ENCODE results near the gene PCLAF. TPM values are rescaled to one million over a fixed set of nuclear protein-coding genes. Genes with fewer than 3 reads are reported as not detected.
"Not testable (repeated sequence)": the region's sequence is repeated elsewhere in the genome, so short reads cannot be mapped to it uniquely, and the experiment has no call there.

PCLAF gene, protein sequence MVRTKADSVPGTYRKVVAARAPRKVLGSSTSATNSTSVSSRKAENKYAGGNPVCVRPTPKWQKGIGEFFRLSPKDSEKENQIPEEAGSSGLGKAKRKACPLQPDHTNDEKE
- 1 to 10 TPM in 1 of 6 donors, under 1 TPM in 2, not detected in 3; 0.48 to 1.5 (median 0.74) TPM for polyA plus RNA-seq (ENCODE audit: low read depth in 6 of 6)

- Mint-ChIP-seq H3K9me3 (no peaks in the 10 kb centered on the region), H3K27ac (peak within 1 kb of the TSS in 5 of 6 donors; percentile 34 to 85 (median 82)), H3K36me3 (no peaks in the 10 kb centered on the region), H3K27me3 (no peaks in the 10 kb centered on the region), H3K4me1 (peaks cover 9 to 18% (median 14%) of the 10 kb centered on the region in 3 donors), H3K4me3 (peak within 1 kb of the TSS; percentile 83 to 100 (median 95))
- ATAC-seq (ENCODE audit: low read depth in 2 of 2) = peak; percentile 100
- DNase-seq = peak; percentile 86
These were observed at the start of gene PCLAF for GRCh38 chr15:64381000-64381751. Gene PCLAF, minus strand, starts transcription at chr15:64381441. Its CDS starts 70 bp downstream, at chr15:64381371.

DNA sequence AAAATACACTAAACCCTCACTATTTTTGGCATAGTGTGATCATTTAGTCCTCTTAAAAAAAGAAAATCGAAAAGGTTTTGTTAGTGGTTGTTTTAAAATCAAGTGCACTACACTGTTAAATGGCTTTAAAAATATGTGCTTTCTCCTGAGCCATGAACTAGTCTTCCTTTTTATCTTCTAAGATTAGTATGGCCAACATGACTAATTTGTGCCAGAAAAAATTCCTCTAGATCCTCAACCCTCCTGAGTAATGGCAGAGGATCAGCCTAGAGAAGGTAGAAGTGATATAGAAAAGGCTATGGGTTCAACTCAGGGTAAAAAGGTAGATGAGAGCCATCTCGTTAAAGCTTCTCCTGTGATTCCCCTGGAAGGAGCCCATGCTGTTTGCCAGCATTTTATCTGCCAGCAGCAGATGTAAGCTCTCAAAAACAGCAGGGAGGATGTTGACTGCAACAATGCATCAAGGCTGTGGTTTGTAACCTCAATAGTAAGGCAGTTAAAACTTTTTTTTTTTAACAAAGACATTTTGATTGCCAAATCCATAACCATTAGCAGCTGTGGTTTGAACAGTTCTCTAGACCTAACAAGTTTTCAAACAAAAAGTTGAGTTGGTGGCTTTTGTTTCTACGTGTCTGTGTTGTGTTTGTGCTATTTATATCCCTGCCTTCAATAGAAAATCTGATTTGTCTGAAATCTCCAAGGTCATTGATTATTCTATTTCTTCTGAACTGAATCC is 48.9 kb upstream of the PCLAF start:
- DNase-seq = no peak
- Mint-ChIP-seq H3K27ac (peak overlapping the region in 2 of 6 donors; percentile 45 to 49), H3K27me3 (no peaks in the 10 kb centered on the region), H3K4me1 (peaks cover 0 to 5% (median 5%) of the 10 kb centered on the region in 3 donors), H3K9me3 (no peaks in the 10 kb centered on the region), H3K4me3 (no peak overlapping the region), H3K36me3 (peaks cover 7 to 16% of the 10 kb centered on the region in 2 donors)
- no peak for ATAC-seq (ENCODE audit: low read depth in 2 of 2)

GRCh38 chr15:64429448-64429847 is 48.2 kb upstream of the PCLAF start:
- Mint-ChIP-seq H3K27me3 (no peaks in the 10 kb centered on the region), H3K4me1 (peaks cover 0 to 5% (median 5%) of the 10 kb centered on the region in 3 donors), H3K4me3 (no peak overlapping the region), H3K9me3 (no peaks in the 10 kb centered on the region), H3K36me3 (peaks cover 7 to 17% of the 10 kb centered on the region in 2 donors), H3K27ac (peak overlapping the region in 1 of 6 donors; percentile 33)
- no peak for DNase-seq
- ATAC-seq (ENCODE audit: low read depth in 2 of 2) = no peak

DNA sequence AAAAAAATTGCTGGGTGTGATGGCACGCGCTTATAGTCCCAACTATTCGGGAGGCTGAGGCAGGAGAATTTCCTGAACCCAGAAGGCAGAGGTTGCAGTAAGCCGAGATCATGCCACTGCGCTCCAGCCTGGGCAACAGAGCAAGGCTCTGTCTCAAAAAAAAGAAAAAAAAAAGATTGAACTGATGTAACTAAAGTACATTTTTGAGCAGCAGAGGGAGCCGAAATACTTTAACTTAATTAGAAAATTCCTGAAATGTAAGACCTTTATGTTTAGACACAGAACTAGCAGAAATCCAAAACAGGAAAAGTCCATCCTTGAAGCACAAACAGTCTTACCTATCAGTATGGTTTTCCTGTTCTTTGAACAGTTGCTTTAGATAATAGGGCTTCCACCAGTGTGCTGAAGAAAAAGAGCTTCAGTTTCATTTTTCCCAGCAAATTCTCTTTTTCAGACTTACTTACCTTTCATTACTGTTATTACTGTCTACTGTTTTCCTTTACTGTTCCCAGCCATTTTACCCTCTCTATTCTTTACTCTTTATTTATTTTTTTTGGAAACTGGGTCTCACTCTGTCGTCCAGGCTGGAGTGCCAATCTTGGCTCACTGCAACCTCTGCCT is 45.7 kb upstream of the PCLAF start:
- Mint-ChIP-seq H3K36me3 (peaks cover 0 to 22% of the 10 kb centered on the region in 2 donors), H3K27ac (peak overlapping the region in 2 of 6 donors; percentile 78 to 80), H3K4me3 (peak overlapping the region in 1 of 8 donors; percentile 53), H3K4me1 (peaks cover 5 to 11% (median 8%) of the 10 kb centered on the region in 3 donors), H3K9me3 (no peaks in the 10 kb centered on the region), H3K27me3 (no peaks in the 10 kb centered on the region)
- ATAC-seq (ENCODE audit: low read depth in 2 of 2) (no peak), DNase-seq (no peak)

DNA sequence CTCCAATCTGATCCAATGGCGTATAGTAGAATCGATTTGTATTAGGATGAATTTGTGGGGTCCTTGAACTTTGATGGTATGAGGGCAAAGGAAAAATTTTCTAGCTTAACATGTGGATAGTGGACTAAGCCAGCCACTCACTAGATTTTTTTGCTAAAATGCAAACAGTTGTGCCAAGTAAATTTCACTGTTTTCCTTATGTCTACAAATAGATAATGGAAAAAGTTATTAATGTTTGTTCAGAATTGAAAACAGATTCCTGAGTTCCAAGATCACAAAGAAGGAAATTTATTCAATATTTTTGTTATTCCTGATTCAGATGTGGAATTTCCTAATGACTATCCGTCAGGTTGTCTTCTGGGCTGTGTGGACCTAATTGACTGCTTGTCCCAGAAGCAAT is 44.0 kb upstream of the PCLAF start:
- Mint-ChIP-seq H3K4me1 (peaks cover 5 to 11% (median 8%) of the 10 kb centered on the region in 3 donors), H3K27ac (peak overlapping the region in 1 of 6 donors; percentile 36), H3K4me3 (no peak overlapping the region), H3K36me3 (peaks cover 0 to 22% of the 10 kb centered on the region in 2 donors), H3K9me3 (no peaks in the 10 kb centered on the region), H3K27me3 (no peaks in the 10 kb centered on the region)
- ATAC-seq (ENCODE audit: low read depth in 2 of 2) = no peak
- DNase-seq = no peak

GRCh38 chr15:64423970-64424369 is 42.7 kb upstream of the PCLAF start:
- Mint-ChIP-seq H3K4me3 (peak overlapping the region in 1 of 8 donors; percentile 72), H3K27ac (peak overlapping the region in 1 of 6 donors; percentile 82), H3K9me3 (no peaks in the 10 kb centered on the region), H3K36me3 (peaks cover 0 to 22% of the 10 kb centered on the region in 2 donors), H3K27me3 (no peaks in the 10 kb centered on the region), H3K4me1 (peaks cover 0 to 11% (median 8%) of the 10 kb centered on the region in 3 donors)
- DNase-seq (no peak), ATAC-seq (ENCODE audit: low read depth in 2 of 2) (no peak)

DNA sequence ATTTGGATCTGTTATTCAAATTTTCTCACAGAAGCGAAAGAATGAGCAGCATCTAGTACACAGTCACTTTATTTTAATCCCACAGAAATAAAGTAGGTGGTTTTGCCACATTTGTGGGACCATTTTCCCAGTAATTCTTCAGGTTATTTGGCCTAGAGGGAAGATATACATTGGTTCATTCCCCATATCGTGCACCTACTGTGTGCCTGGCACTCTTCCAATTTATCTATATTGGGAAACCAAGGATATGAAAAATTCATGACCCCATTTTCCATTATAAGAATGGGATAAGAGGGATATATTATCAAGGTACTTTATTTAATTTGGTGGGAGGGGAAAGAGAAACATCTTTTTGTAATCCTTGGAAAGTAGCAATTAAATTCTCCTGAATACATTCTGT is 41.5 kb upstream of the PCLAF start:
- no peaks in the 10 kb centered on the region for H3K9me3 Mint-ChIP-seq
- peaks cover 0 to 10% (median 8%) of the 10 kb centered on the region in 3 donors for H3K4me1 Mint-ChIP-seq
- DNase-seq (no peak), ATAC-seq (ENCODE audit: low read depth in 2 of 2) (no peak)
- H3K27me3 Mint-ChIP-seq = no peaks in the 10 kb centered on the region
- H3K27ac Mint-ChIP-seq = no peak overlapping the region
- peaks cover 0 to 19% of the 10 kb centered on the region in 2 donors for H3K36me3 Mint-ChIP-seq
- no peak overlapping the region for H3K4me3 Mint-ChIP-seq

GRCh38 chr15:64412216-64412615 is 31.0 kb upstream of the PCLAF start:
- DNase-seq (no peak), ATAC-seq (ENCODE audit: low read depth in 2 of 2) (no peak)
- Mint-ChIP-seq H3K27ac (no peak overlapping the region), H3K27me3 (no peaks in the 10 kb centered on the region), H3K4me3 (no peak overlapping the region), H3K9me3 (no peaks in the 10 kb centered on the region), H3K4me1 (no peaks in the 10 kb centered on the region), H3K36me3 (peaks cover 30 to 53% of the 10 kb centered on the region in 2 donors)

GRCh38 chr15:64400583-64400982 is 19.3 kb upstream of the PCLAF start:
- H3K27me3 Mint-ChIP-seq = no peaks in the 10 kb centered on the region
- H3K4me1 Mint-ChIP-seq = no peaks in the 10 kb centered on the region
- peak overlapping the region in 1 of 6 donors; percentile 74 for H3K27ac Mint-ChIP-seq
- no peak for ATAC-seq (ENCODE audit: low read depth in 2 of 2)
- H3K4me3 Mint-ChIP-seq = no peak overlapping the region
- H3K9me3 Mint-ChIP-seq = no peaks in the 10 kb centered on the region
- no peak for DNase-seq
- H3K36me3 Mint-ChIP-seq = peaks cover 21 to 25% of the 10 kb centered on the region in 2 donors

DNA sequence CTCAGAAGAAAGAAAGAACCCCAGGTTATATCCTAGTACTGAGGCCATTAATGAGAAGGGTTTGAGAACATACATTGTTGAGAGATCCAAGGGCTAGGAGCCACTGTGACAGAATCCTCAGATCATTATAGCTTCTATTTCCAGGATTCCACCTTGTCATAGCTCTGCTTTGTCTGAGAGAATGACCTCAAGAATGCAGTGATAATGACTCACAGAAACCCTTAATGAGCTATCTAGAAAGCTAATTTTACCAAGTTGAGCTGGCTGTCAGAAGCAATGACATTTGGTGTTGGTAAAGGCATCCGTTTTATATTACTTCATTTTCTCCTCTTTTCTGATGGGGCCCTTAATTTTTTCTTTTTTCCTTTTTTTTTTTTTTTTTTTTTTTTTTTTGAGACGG is 17.3 kb upstream of the PCLAF start:
- no peaks in the 10 kb centered on the region for H3K9me3 Mint-ChIP-seq
- peaks cover 0 to 3% (median 0%) of the 10 kb centered on the region in 3 donors for H3K4me1 Mint-ChIP-seq
- H3K4me3 Mint-ChIP-seq = no peak overlapping the region
- H3K27ac Mint-ChIP-seq = peak overlapping the region in 1 of 6 donors; percentile 41
- ATAC-seq (ENCODE audit: low read depth in 2 of 2) = no peak
- H3K36me3 Mint-ChIP-seq = peaks cover 31 to 32% of the 10 kb centered on the region in 2 donors
- H3K27me3 Mint-ChIP-seq = no peaks in the 10 kb centered on the region
- DNase-seq = no peak

- H3K9me3 Mint-ChIP-seq = no peaks in the 10 kb centered on the region
- DNase-seq (no peak), ATAC-seq (ENCODE audit: low read depth in 2 of 2) (no peak)
- H3K27me3 Mint-ChIP-seq = no peaks in the 10 kb centered on the region
- no peak overlapping the region for H3K27ac Mint-ChIP-seq
- H3K36me3 Mint-ChIP-seq = peaks cover 30 to 32% of the 10 kb centered on the region in 2 donors
- H3K4me1 Mint-ChIP-seq = peaks cover 0 to 3% (median 0%) of the 10 kb centered on the region in 3 donors
- no peak overlapping the region for H3K4me3 Mint-ChIP-seq
These were observed 15.5 kb upstream of the PCLAF start for GRCh38 chr15:64396789-64397188.

GRCh38 chr15:64392471-64392870 is 11.2 kb upstream of the PCLAF start:
- Mint-ChIP-seq H3K4me1 (peaks cover 16% of the 10 kb centered on the region in 3 donors), H3K27ac (peak overlapping the region in 2 of 6 donors; percentile 54 to 64), H3K4me3 (peak overlapping the region in 1 of 8 donors; percentile 18), H3K36me3 (peaks cover 17 to 21% of the 10 kb centered on the region in 2 donors)
- H3K27me3 Mint-ChIP-seq; ATAC-seq (ENCODE audit: low read depth in 2 of 2); DNase-seq; H3K9me3 Mint-ChIP-seq: not testable (repeated sequence)

GRCh38 chr15:64389036-64389435 is 7.8 kb upstream of the PCLAF start:
- H3K4me1 Mint-ChIP-seq = peaks cover 17 to 18% (median 18%) of the 10 kb centered on the region in 3 donors
- DNase-seq (no peak), ATAC-seq (ENCODE audit: low read depth in 2 of 2) (no peak)
- H3K9me3 Mint-ChIP-seq = no peaks in the 10 kb centered on the region
- peaks cover 5 to 6% of the 10 kb centered on the region in 2 donors for H3K36me3 Mint-ChIP-seq
- H3K27ac Mint-ChIP-seq = peak overlapping the region in 5 of 6 donors; percentile 9 to 90 (median 57)
- H3K4me3 Mint-ChIP-seq = peak overlapping the region; percentile 54 to 100 (median 83)
- no peaks in the 10 kb centered on the region for H3K27me3 Mint-ChIP-seq
